Transverse colon (tissue), 4 donors: ENCODE results near the gene NME8. TPM values are rescaled to one million over a fixed set of nuclear protein-coding genes. Genes with fewer than 3 reads are reported as not detected.

Experiments used
- DNase-seq: peaks from one replicate; pipeline ENCODE4 v3.0.0-alpha.2; 2019
- H3K27ac ChIP-seq, 4 donors: fragments of 200-600 bp; sonication (generic); 2 replicates each; pipeline ENCODE4 v1.5.1; 2016 to 2018; ENCODE audit warnings: inconsistent platforms in 4 of 4
- H3K27me3 ChIP-seq: fragments of 200-600 bp; sonication (generic); 2 replicates; pipeline ENCODE4 v1.5.1; 2017; ENCODE audit warnings: inconsistent platforms
- H3K36me3 ChIP-seq, 4 donors: fragments of 200-600 bp; sonication (generic); 2 replicates each; pipeline ENCODE4 v1.5.1; 2017 to 2019; ENCODE audit warnings: inconsistent platforms in 4 of 4
- H3K4me1 ChIP-seq, 4 donors: fragments of 200-600 bp; sonication (generic); 2 replicates each; pipeline ENCODE4 v1.5.1; 2017 to 2020; ENCODE audit warnings: inconsistent platforms in 4 of 4
- H3K4me3 ChIP-seq, 4 donors: fragments of 200-600 bp; sonication (generic); 1 replicate in 1 of 4; 2 replicates in 3 of 4; pipeline versions ENCODE4 v1.5.1 to v1.6.1; 2017 to 2019; ENCODE audit warnings: inconsistent platforms in 4 of 4
- H3K9me3 ChIP-seq, 2 donors: fragments of 200-600 bp; sonication (generic); 2 replicates each; pipeline ENCODE4 v1.5.1; 2017 to 2019; ENCODE audit warnings: inconsistent platforms in 2 of 2
- CTCF ChIP-seq, 5 experiments: fragments of 200-600 bp in 3 of 5; fragments of 450-650 bp in 2 of 5; sonication (generic) in 3 of 5; IDR thresholded peaks; 1 replicate in 2 of 5; 2 replicates in 3 of 5; pipeline ENCODE4 v1.5.1; 2016 to 2017; ENCODE audit warnings: antibody characterized with exemption in 5 of 5, inconsistent platforms in 3 of 5, mild to moderate bottlenecking in 2 of 5, moderate library complexity in 1 of 5
- EP300 ChIP-seq: sonication (generic); formaldehyde crosslinking; IDR thresholded peaks from one replicate; pipeline ENCODE4 v1.6.1; 2017; ENCODE audit warnings: antibody characterized with exemption, low read depth
- POLR2A ChIP-seq: fragments of 450-650 bp; IDR thresholded peaks from one replicate; pipeline ENCODE4 v1.6.1; 2016; ENCODE audit warnings: antibody characterized with exemption, mild to moderate bottlenecking, moderate library complexity
- POLR2AphosphoS5 ChIP-seq, 3 donors: sonication (generic); formaldehyde crosslinking; IDR thresholded peaks; one replicate each; pipeline ENCODE4 v1.6.1; 2016; ENCODE audit warnings: antibody characterized with exemption in 3 of 3
- WGBS, 2 donors: methylation state at CpG; one replicate each; pipeline ENCODE4 v1.1.5; 2018; ENCODE audit warnings: low coverage in 1 of 2; 5-methylcytosine and 5-hydroxymethylcytosine counted together
- in situ Hi-C, 4 donors: fragments of 200-750 bp; cut with MboI; loops; one replicate each; pipeline versions ENCODE4 v1.15.0 to v1.15.1; 2017; ENCODE audit warnings: low sequenced_read_pairs in 3 of 4, low pct_ligation_motif_present in 1 of 4, low pct_unique_long_range_greater_than_20kb in 1 of 4
- intact Hi-C: fragments of 100-400 bp; cut with DNase I; formaldehyde crosslinking; loops from one replicate; pipeline ENCODE4 v1.15.1; 2023; ENCODE audit warnings: low total_unique reads
- total RNA-seq, 4 donors: library from RNA; depleted of rRNA; stranded (reverse); fragments of >200 nt; gene quantifications; one replicate each; pipeline ENCODE4 v1.1.0, GENCODE V29; 2016

NME8 gene
- total RNA-seq, 4 donors from 2014 or later, result not detected

GRCh38 chr7:37925620-37926019 lies 77.2 kb downstream of the NME8 start:
- in situ Hi-C loops, result no loop called here

GRCh38 chr7:37927773-37928444 lies 79.5 kb downstream of the NME8 start:
- H3K9me3 ChIP-seq, result peaks cover 0 to 8% of the 10 kb centered on the region in 2 donors
- no peak overlapping the region for H3K27ac ChIP-seq
- no peaks in the 10 kb centered on the region for H3K27me3 ChIP-seq
- WGBS, 2 donors, result 52 to 88% methylated on average over 2 of the region's 2 CpGs
- no peak overlapping the region for H3K4me3 ChIP-seq
- peaks cover 0 to 6% (median 0%) of the 10 kb centered on the region in 4 donors for H3K4me1 ChIP-seq
- intact Hi-C loops (no loop called here), in situ Hi-C loops (no loop called here)
- no peak for TF ChIP-seq CTCF (IDR thresholded peaks at IDR 0.05)
- TF ChIP-seq POLR2A, result no peak
- TF ChIP-seq EP300, result no peak
- no peaks in the 10 kb centered on the region for H3K36me3 ChIP-seq
- DNase-seq, result no peak

More at GRCh38 chr7:37925620-37926019, 77.2 kb downstream of the NME8 start:
- no peak for TF ChIP-seq EP300
- TF ChIP-seq CTCF (IDR thresholded peaks at IDR 0.05), result no peak
- TF ChIP-seq POLR2A, result no peak
- TF ChIP-seq POLR2AphosphoS5 (IDR thresholded peaks at IDR 0.05), result no peak
- no peak overlapping the region for H3K4me3 ChIP-seq
- peaks cover 0 to 15% (median 3%) of the 10 kb centered on the region in 4 donors for H3K4me1 ChIP-seq
- H3K36me3 ChIP-seq, result no peaks in the 10 kb centered on the region
- no peak overlapping the region for H3K27ac ChIP-seq
- WGBS, 2 donors, result 92 to 100% methylated on average over 1 of the region's 1 CpG
- no peak for DNase-seq
- intact Hi-C loops, result no loop called here
- peaks cover 0 to 8% of the 10 kb centered on the region in 2 donors for H3K9me3 ChIP-seq
- no peaks in the 10 kb centered on the region for H3K27me3 ChIP-seq

- in situ Hi-C loops, result no loop called here
- H3K4me3 ChIP-seq, result no peak overlapping the region
- TF ChIP-seq POLR2A (no peak), POLR2AphosphoS5 (IDR thresholded peaks at IDR 0.05) (no peak), EP300 (no peak), CTCF (IDR thresholded peaks at IDR 0.05) (no peak)
- H3K4me1 ChIP-seq, result peaks cover 0 to 6% (median 0%) of the 10 kb centered on the region in 4 donors
- intact Hi-C loops, result no loop called here
- no peaks in the 10 kb centered on the region for H3K36me3 ChIP-seq
- H3K9me3 ChIP-seq, result peaks cover 0 to 8% of the 10 kb centered on the region in 2 donors
- 69 to 90% methylated on average over 3 to 4 of the region's 4 CpGs for WGBS, 2 donors
- DNase-seq, result no peak
- no peak overlapping the region for H3K27ac ChIP-seq
- H3K27me3 ChIP-seq, result no peaks in the 10 kb centered on the region
These were observed 80.5 kb downstream of the NME8 start for GRCh38 chr7:37928878-37929277.

GRCh38 chr7:37930226-37930948 lies 82.0 kb downstream of the NME8 start:
- H3K4me1 ChIP-seq, result peaks cover 0 to 6% (median 0%) of the 10 kb centered on the region in 4 donors
- no peak overlapping the region for H3K27ac ChIP-seq
- H3K4me3 ChIP-seq, result no peak overlapping the region
- no peaks in the 10 kb centered on the region for H3K36me3 ChIP-seq
- intact Hi-C loops (no loop called here), in situ Hi-C loops (no loop called here)
- no peaks in the 10 kb centered on the region for H3K27me3 ChIP-seq
- DNase-seq, result no peak
- TF ChIP-seq POLR2AphosphoS5 (IDR thresholded peaks at IDR 0.05) (no peak), EP300 (no peak), CTCF (IDR thresholded peaks at IDR 0.05) (no peak), POLR2A (no peak)
- peaks cover 0 to 6% of the 10 kb centered on the region in 2 donors for H3K9me3 ChIP-seq
- WGBS, 2 donors, result 60 to 69% methylated on average over 1 to 5 of the region's 5 CpGs
